Tibial nerve (tissue), 4 donors: ENCODE measurements around the gene WDR72. TPM values are rescaled to one million over a fixed set of nuclear protein-coding genes. Genes with fewer than 3 reads are reported as not detected.

Experiments used
- DNase-seq, 2 donors: peaks; one replicate each; pipeline ENCODE4 v3.0.0-alpha.2; 2019; ENCODE audit warnings: low spot score in 2 of 2
- H3K27ac ChIP-seq, 4 donors: fragments of 200-600 bp; sonication (generic) in 3 of 4; one replicate each; pipeline ENCODE4 v1.5.1; 2017 to 2019; ENCODE audit warnings: mild to moderate bottlenecking in 1 of 4
- H3K27me3 ChIP-seq, 2 donors: fragments of 200-600 bp; sonication (generic) in 1 of 2; one replicate each; pipeline versions ENCODE4 v1.5.1 to v1.6.0; 2017 to 2019
- H3K36me3 ChIP-seq, 3 donors: fragments of 200-600 bp; sonication (generic); one replicate each; pipeline ENCODE4 v1.5.1; 2018 to 2019
- H3K4me1 ChIP-seq, 4 donors: fragments of 200-600 bp; sonication (generic) in 3 of 4; one replicate each; pipeline ENCODE4 v1.5.1; 2017 to 2019
- H3K4me3 ChIP-seq, 4 donors: fragments of 200-600 bp; sonication (generic) in 3 of 4; one replicate each; pipeline ENCODE4 v1.5.1; 2017 to 2019; ENCODE audit warnings: mild to moderate bottlenecking in 1 of 4, moderate library complexity in 1 of 4
- H3K9me3 ChIP-seq, 4 donors: fragments of 200-600 bp; sonication (generic) in 3 of 4; one replicate each; pipeline ENCODE4 v1.5.1; 2017 to 2019
- EP300 ChIP-seq, 2 donors: sonication (generic); formaldehyde crosslinking; IDR thresholded peaks; one replicate each; pipeline ENCODE4 v1.6.1; 2017; ENCODE audit warnings: antibody characterized with exemption in 2 of 2, mild to moderate bottlenecking in 1 of 2
- POLR2A ChIP-seq, 2 donors: fragments of 450-650 bp; IDR thresholded peaks; one replicate each; pipeline ENCODE4 v1.6.1; 2017; ENCODE audit warnings: antibody characterized with exemption in 2 of 2, mild to moderate bottlenecking in 2 of 2, moderate library complexity in 2 of 2
- WGBS, 2 donors: methylation state at CpG; one replicate each; pipeline ENCODE4 v1.1.5; 2018; 5-methylcytosine and 5-hydroxymethylcytosine counted together
- total RNA-seq, 4 donors: library from RNA; depleted of rRNA; stranded (reverse); fragments of >200 nt; gene quantifications; one replicate each; pipeline ENCODE4 v1.1.0, GENCODE V29; 2016
- TF ChIP-seq, protein P1 (sequence below), 5 experiments: fragments of 200-600 bp in 3 of 5; fragments of 450-650 bp in 2 of 5; sonication (generic) in 3 of 5; IDR thresholded peaks; one replicate each; pipeline ENCODE4 v1.5.1; 2016 to 2019; ENCODE audit warnings: antibody characterized with exemption in 5 of 5, mild to moderate bottlenecking in 3 of 5, moderate library complexity in 2 of 5

The WDR72 gene
- total RNA-seq, 4 donors from 2014 or later: not detected

DNA sequence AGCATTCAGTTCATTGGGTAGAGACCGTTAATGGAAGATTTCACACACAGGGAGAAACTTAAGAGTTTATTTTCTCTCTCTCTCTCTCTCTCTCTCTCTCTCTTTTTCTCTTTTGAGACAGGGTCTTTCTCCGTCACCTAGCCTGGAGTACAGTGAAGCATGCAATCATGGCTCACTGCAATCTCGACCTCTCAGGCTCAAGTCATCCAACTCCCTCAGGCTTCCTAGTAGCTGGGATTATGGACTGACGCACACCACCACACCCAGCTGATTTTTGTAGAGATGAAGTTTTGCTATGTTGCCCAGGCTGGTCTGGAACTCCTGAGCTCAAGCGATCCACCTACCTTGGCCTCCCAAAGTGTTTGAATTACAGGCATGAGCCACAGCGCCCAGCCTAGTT, 1.6 kb downstream of the WDR72 start:
- Histone ChIP-seq H3K4me3 (no peak overlapping the region), H3K9me3 (no peaks in the 10 kb centered on the region), H3K4me1 (no peaks in the 10 kb centered on the region), H3K27ac (no peak overlapping the region), H3K36me3 (no peaks in the 10 kb centered on the region), H3K27me3 (peaks cover 0 to 28% of the 10 kb centered on the region in 2 donors)
- TF ChIP-seq, protein P1, sequence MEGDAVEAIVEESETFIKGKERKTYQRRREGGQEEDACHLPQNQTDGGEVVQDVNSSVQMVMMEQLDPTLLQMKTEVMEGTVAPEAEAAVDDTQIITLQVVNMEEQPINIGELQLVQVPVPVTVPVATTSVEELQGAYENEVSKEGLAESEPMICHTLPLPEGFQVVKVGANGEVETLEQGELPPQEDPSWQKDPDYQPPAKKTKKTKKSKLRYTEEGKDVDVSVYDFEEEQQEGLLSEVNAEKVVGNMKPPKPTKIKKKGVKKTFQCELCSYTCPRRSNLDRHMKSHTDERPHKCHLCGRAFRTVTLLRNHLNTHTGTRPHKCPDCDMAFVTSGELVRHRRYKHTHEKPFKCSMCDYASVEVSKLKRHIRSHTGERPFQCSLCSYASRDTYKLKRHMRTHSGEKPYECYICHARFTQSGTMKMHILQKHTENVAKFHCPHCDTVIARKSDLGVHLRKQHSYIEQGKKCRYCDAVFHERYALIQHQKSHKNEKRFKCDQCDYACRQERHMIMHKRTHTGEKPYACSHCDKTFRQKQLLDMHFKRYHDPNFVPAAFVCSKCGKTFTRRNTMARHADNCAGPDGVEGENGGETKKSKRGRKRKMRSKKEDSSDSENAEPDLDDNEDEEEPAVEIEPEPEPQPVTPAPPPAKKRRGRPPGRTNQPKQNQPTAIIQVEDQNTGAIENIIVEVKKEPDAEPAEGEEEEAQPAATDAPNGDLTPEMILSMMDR (IDR thresholded peaks at IDR 0.05): no peak
- TF ChIP-seq EP300 (IDR thresholded peaks at IDR 0.05): no peak
- no peak for TF ChIP-seq POLR2A (IDR thresholded peaks at IDR 0.05)
- no peak for DNase-seq
- WGBS, 2 donors: 85 to 89% methylated on average over 6 of the region's 6 CpGs

DNA sequence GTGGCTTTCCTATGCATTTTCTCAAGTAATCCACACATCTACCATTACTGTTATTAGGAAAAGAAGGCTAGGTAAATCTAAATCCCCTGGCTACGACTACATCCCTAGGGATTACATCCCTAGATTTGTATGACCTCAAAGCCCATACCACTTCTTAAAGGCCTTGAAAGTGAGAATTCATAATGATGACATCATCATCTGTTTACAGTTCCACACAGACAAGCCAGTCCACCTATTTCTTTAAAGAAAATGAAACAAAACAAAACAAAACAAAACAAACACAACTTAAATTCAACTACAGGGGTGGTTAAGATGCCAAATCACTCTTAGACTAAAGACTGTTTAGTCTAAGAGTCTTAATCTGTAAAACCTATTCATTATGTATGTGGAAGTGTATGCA, 5.7 kb downstream of the WDR72 start:
- DNase-seq: no peak
- Histone ChIP-seq H3K27ac (no peak overlapping the region), H3K4me1 (no peaks in the 10 kb centered on the region), H3K9me3 (no peaks in the 10 kb centered on the region), H3K36me3 (no peaks in the 10 kb centered on the region), H3K4me3 (no peak overlapping the region), H3K27me3 (peaks cover 0 to 5% of the 10 kb centered on the region in 2 donors)
- TF ChIP-seq EP300 (IDR thresholded peaks at IDR 0.05): no peak
- TF ChIP-seq, protein P1 (IDR thresholded peaks at IDR 0.05): no peak
- WGBS, 2 donors: 69 to 76% methylated on average over 1 of the region's 1 CpG

DNA sequence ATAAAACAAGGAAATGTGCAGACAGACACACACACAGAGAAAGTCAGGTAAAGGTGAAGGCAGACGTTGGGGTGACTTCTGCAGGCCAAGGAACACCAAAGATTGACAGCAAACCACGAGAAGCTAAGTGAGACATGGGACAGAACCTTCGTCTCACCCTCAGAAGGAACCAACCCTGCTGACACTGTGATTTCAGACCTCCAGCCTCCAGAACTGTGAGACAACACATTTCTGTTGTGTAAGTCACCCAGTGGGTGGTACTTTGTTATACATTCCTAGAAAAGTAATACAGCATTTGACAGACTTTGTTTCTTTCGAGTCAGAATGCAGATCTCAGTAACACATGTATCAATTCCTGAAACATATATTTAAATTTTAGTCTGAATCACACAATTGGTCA, 7.1 kb downstream of the WDR72 start:
- no peaks in the 10 kb centered on the region for H3K36me3 ChIP-seq
- H3K9me3 ChIP-seq: no peaks in the 10 kb centered on the region
- TF ChIP-seq EP300 (IDR thresholded peaks at IDR 0.05) (no peak), POLR2A (IDR thresholded peaks at IDR 0.05) (no peak)
- TF ChIP-seq, protein P1 (IDR thresholded peaks at IDR 0.05): no peak
- no peak for DNase-seq
- no peak overlapping the region for H3K27ac ChIP-seq
- H3K27me3 ChIP-seq: no peaks in the 10 kb centered on the region
- no peak overlapping the region for H3K4me3 ChIP-seq
- no peaks in the 10 kb centered on the region for H3K4me1 ChIP-seq
- WGBS, 2 donors: 74 to 79% methylated on average over 4 of the region's 4 CpGs

DNA sequence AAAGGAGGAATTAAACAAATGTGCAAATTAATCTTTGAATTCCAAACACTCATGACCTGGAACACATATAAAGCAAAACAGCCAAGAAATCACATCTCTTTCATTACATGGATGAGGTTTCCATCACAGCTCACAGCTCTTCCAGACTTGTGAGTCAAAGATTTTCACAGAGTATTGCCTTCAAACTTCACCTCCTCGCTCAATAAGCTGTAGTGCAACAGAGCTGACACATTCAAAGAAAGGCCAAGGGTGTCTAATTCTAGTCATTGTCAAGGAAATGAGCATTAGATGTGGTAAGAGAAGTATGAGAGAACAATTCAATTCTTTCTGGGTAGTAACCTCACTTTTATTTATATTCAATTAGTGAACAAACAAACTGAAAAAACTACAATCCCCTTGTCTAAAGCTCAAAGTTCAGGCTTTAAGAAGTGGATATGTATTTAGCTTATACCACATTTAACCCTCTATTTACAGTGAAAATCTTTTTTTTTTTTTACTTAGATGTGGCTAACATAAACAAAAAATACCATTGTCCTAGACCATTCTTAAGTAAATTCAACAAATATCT, 11.9 kb downstream of the WDR72 start:
- no peak for TF ChIP-seq POLR2A (IDR thresholded peaks at IDR 0.05)
- no peak for TF ChIP-seq EP300 (IDR thresholded peaks at IDR 0.05)
- TF ChIP-seq, protein P1 (IDR thresholded peaks at IDR 0.05): no peak
- no peak overlapping the region for H3K27ac ChIP-seq
- H3K9me3 ChIP-seq: no peaks in the 10 kb centered on the region
- no peak overlapping the region for H3K4me3 ChIP-seq
- 70 to 77% methylated on average over 1 of the region's 1 CpG for WGBS, 2 donors
- no peaks in the 10 kb centered on the region for H3K36me3 ChIP-seq
- DNase-seq: no peak
- H3K4me1 ChIP-seq: no peaks in the 10 kb centered on the region
- no peaks in the 10 kb centered on the region for H3K27me3 ChIP-seq

DNA sequence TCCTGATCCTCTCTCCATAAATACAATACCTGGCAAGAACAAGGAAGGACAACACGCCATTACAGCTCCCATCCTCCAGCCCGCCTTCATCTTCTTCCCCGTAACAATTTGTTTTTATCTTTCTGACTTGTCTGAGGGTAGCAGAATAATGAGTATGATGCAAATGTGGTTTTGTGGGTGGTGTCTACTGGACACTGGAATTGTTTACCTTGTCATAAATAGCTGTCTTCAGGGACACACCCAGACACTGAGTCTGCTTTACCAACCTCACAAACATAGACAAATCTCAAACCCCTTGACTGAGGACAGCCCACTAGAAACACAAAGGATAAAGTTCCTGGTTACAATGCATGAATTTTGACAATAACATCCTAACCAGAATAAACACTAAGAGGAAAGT, 13.4 kb downstream of the WDR72 start:
- Histone ChIP-seq H3K36me3 (no peaks in the 10 kb centered on the region), H3K4me3 (no peak overlapping the region), H3K27me3 (no peaks in the 10 kb centered on the region), H3K4me1 (no peaks in the 10 kb centered on the region), H3K27ac (no peak overlapping the region), H3K9me3 (no peaks in the 10 kb centered on the region)
- TF ChIP-seq EP300 (IDR thresholded peaks at IDR 0.05) (no peak), POLR2A (IDR thresholded peaks at IDR 0.05) (no peak)
- TF ChIP-seq, protein P1 (IDR thresholded peaks at IDR 0.05): no peak
- DNase-seq: no peak
- 88 to 96% methylated on average over 3 of the region's 3 CpGs for WGBS, 2 donors
